ENCODE data around the gene ZBTB48.

DNA sequence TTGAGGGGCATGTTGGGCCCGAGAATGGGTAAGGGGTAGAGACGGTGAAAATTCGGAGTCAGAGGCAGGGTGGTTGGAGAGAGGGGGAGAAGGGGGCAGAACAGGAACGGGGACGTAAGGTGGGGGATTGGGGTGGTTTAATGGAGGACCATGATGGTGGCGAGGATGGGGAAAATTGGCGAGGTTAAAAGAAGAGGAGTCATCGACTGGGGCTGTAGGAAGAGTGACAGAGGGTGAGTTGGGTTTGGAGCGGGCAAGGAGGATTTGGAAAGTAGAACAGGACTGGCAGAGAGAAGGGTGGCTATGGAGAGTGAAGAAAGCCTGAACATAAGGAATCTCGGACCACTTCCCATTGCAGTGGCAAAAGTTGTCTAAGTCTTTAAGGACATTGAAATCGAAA lies 10.8 kb upstream of the ZBTB48 start:
- TF ChIP-seq GATA2 (IDR thresholded peaks at IDR 0.05; ENCODE audit: low read depth, low read length), result no peak
- TF ChIP-seq GATA3 (IDR thresholded peaks at IDR 0.05; ENCODE audit: low read depth, low read length), result no peak

All from SH-SY5Y (cell line).